ENCODE results near the gene MTRF1L.

GRCh38 chr6:153003366-153003690 lies 819 bp upstream of the MTRF1L start:
- TF ChIP-seq EZH2 (IDR thresholded peaks at IDR 0.05) = no peak
- no peak for TF ChIP-seq POLR2AphosphoS5 (IDR thresholded peaks at IDR 0.05; ENCODE audit: borderline replicate concordance, low read depth, low read length)
